ENCODE measurements around the gene ADAD1.
"Not testable (repeated sequence)": the region's sequence is repeated elsewhere in the genome, so short reads cannot be mapped to it uniquely, and the experiment has no call there.

Gene ADAD1

GRCh38 chr4:122378711-122379110 lies at the start of gene ADAD1:
Gene ADAD1, plus strand, starts transcription at chr4:122379011. Its CDS starts 1,059 bp downstream, at chr4:122380070.
- no peak for DNase-seq

DNA sequence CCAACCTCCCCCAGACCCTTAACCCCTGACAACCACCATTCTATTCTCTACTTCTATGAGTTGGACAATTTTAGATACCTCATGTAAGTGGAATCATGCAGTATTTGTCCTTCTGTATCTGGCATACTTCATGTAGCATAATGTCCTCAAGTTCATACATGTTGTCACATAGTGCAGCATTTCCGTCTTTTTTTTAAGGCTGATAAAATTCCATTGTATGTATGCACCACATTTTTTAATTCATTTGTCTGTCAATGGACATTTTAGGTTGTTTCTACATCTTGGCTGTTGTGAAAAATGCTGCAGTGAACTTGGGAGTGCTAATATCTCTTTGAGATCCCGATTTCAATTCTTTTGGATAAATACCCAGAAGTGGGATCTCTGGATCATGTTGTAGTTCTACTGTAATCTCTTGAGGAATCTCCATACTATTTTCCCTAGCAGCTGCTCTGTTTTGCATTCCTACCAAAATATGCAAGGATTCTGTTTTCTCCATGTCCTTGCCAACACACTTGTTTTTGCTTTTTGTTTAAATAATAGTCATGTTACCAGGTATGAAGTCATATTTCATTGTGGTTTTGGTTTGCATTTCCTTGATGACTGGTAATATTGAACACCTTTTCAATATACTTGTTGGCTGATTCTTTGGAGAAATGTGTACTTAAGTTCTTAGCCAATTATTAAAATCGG lies 48.8 kb upstream of the ADAD1 start:
- no peak for DNase-seq

- no peak for DNase-seq
These were observed 47.6 kb upstream of the ADAD1 start for GRCh38 chr4:122331195-122331594.

- DNase-seq, result no peak
These were observed 44.0 kb upstream of the ADAD1 start for GRCh38 chr4:122334828-122335227.

- no peak for DNase-seq
These were observed 36.9 kb upstream of the ADAD1 start for GRCh38 chr4:122341886-122342285.

- no peak for DNase-seq
These were observed 32.8 kb upstream of the ADAD1 start for GRCh38 chr4:122346036-122346435.

DNA sequence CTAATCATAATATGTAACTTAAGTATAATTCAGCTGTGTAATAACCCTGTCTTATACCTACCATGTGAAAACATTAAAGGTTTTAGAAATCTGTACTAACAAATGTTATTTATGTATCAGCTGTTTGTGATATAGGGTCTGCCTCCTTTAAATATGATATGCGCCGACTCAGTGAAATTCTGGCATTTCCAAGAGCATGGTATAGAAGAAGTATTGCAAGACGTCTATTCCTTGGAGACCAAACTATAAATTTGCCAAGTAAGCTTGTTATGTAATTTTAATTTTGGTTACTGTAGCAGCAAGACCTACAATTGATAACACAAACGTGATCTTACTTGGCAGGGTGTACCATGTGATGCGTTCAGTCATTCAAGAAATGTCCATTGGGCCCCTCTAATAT lies 32.3 kb upstream of the ADAD1 start:
- DNase-seq, result no peak

- no peak for DNase-seq
These were observed 22.4 kb upstream of the ADAD1 start for GRCh38 chr4:122356317-122356808.

DNA sequence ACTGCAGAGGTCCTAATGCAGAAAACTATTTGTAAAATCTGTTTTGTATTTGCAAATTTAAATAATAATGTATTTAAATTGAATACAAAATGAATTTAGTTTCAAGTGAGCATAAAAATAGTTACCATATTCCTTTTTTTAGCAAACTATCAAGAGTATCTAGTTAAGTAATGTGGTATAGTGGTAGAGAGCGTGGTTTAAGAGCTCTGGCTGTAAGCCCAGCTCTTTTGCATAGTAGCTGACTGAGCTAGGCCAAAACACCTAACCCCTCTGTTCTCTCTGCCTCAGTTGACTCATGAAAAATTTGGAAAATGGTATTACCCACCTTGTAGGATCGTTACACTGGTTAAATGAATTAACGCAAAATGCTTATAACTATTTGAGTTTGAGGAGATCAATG lies 18.1 kb upstream of the ADAD1 start:
- DNase-seq, result no peak

DNA sequence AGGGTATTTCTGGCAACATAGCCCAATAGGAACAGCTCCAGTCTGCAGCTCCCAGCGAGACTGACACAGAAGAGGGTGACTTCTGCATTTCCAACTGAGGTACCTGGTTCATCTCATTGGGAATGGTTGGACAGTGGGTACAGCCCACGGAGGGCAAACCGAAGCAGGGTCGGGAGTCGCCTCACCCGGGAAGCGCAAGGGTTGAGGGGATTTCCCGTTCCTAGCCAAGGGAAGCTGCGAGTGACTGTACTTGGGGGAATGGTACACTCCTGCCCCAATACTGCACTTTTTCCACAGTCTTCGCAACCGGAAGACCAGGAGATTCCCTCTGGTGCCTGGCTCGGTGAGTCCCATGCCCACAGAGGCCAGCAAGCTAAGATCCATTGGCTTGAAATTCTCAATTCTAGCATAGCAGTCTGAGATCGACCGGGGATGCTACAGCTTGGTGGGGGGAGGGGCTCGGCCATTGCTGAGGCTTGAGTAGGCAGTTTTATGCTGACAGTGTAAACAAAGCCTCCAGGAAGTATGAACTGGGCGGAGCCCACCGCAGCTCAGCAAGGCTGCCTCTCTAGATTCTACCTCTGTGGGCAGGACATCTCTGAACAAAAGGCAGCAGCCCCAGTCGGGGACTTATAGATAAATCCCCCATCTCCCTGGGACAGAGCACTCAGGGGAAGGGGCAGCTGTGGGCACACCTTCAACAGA lies 14.0 kb upstream of the ADAD1 start:
- DNase-seq, result no peak

DNA sequence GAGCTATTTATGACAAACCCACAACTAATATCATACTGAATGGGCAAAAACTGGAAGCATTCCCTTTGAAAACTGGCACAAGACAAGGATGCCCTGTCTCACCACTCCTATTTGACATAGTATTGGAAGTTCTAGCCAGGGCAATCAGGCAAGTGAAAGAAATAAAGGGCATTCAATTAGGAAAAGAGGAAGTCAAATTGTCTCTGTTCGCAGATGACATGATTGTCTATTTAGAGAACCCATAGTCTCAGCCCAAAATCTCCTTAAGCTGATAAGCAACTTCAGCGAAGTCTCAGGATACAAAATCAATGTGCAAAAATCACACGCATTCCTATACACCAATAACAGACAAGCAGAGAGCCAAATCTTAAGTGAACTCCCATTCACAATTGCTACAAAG lies 10.0 kb upstream of the ADAD1 start:
- DNase-seq, result not testable (repeated sequence)

DNA sequence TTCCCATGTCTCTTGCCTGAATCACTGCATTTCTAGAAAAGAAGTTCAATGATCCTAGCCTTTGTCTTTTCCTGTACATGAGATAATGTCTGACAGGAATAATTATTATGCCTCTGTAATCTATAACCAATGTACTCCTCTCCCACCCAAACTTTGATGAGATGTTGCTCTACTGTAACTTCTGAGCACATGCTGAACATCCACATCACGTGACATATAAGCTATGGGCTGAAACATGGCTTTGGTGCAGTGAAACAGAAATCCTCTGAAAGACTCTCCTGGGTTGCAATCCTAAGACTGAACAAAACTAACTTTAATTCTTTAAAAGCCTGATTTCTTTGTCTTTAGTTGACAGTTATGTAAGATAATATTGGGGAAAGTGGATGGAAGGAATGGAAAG lies 1.5 kb upstream of the ADAD1 start:
- DNase-seq, result no peak

DNA sequence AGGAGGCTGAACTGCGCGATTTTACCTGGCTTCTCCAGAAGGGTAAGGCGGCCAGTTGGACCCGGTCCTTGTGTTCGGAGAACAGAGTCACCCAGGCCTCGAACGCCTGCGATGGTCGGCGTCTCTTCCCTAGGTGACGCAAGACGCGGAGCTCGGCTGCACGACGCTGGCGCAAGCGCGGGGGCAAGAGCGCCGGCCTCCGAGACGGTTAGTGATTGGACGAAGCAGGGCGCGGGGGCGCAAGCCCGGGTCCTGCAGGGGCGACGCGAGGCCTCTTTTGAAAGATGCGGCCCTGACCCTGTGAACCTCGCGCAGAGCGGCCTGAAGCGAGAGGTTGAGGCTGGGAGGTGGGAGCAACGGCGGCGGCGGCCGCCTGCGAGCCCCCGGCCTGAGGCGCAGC lies 428 bp downstream of the ADAD1 start:
- DNase-seq, result no peak

- DNase-seq, result no peak
These were observed 4.5 kb downstream of the ADAD1 start for GRCh38 chr4:122383341-122383740.

GRCh38 chr4:122384245-122384644 lies 5.4 kb downstream of the ADAD1 start:
- DNase-seq, result no peak

- no peak for DNase-seq
These were observed 14.5 kb downstream of the ADAD1 start for GRCh38 chr4:122393276-122393675.

DNA sequence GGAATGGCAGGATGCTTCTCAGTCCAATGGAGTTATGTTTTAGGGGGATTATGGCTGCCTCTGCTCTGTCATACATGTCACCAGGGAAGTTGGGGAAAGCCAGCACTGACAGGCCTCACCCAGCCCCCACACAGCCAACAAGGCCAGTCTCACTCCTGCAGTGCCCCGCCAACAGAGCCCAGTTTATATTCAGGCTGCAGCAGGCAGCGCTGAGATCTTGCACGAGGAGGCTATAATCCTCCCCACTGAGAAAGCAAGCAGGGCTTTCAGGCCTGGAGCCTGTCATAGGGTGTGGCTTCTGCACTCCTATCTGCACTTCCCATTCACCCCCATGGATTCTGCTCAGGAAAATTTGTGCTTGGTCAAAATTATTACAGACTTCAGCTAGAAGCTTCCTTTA lies 25.1 kb downstream of the ADAD1 start:
- DNase-seq, result no peak

DNA sequence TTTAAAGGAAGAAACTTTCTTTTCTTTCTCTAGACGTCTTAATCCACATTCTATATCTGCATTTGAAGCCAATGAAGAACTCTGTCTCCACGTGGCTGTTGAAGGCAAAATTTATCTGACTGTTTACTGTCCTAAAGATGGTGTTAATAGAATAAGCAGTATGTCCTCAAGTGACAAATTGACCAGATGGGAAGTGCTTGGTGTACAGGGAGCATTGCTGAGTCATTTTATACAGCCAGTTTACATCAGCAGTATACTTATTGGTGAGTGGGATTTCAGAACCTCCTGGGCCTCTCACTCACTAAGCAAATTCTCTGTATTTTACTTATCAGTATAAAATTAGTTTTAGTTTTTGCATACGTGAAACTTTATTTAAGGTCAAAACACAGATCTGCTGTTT lies 33.7 kb downstream of the ADAD1 start:
- no peak for DNase-seq

DNA sequence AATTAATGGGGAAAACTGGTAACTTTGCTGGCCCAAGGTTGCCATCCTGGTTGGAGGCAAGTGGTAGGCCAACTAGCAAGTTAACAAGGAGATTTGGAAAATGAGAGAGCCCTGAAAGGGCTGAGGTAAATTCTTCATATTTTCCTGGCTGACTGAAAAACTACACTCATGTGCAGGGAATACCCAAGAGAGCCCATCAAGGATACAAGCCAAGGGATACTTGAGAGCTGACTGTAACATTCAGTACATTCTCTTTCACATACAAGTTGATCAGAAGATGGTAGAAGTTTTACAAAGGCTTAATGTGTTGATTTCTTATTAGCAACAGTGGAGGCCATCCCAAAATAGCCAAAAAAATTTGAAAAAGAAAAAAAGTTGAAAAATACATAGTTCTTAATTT lies 44.4 kb downstream of the ADAD1 start:
- DNase-seq, result no peak

DNA sequence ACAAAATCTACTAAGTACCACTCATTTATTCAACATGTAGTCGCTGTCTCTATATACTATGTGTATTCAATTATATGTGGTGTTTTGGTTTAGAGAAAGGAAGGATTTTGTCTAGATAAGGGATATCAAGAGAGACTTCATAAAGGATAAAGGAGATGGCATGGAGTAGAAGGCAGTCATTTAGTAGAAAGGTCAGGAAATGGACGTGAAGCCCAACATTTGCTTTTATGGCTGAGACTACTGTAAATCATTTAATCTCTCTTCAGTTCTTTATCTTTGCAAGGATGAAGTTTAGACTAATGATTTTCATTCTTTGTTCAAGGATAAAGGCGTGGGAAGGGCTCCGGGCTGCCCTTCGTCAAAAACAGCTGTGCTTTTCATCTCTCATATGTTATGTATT lies 52.5 kb downstream of the ADAD1 start:
- no peak for DNase-seq

DNA sequence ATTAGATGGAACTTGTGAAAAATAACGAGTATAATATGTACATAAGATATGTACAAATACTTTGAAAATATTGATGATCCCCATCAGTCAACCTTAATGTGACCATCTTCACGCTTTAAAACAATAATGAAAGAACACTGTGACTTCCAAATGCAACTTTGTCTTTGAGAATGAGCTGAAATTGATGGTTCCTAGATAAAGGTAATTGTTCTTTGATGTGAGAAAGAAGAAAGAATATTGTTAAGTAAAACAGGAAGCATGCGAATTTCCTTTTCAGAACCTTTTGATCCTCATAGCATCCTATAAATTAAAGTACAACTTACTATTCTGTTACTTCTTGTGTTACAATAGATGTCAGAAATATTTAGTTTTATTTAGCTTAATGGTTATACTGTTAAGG lies 55.5 kb downstream of the ADAD1 start:
- no peak for DNase-seq

DNA sequence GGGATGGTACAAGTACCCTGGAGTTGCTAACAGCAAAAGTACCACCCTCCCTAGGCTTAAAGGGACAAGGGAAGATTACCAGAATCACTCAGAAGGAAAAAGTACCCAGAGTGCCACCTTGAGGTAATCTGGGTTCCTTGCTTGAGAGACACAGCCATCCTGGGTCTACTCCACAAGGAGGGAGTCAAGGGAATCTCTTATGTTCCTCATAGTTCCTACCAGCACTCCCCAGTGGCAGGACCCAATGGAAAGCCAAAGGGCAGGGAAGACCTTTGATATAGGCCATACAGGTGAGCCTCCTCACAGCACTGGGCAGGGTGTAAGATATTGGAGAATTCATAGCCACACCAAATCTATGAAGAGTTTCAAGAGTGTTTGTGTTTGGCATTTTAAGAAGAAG lies 72.0 kb downstream of the ADAD1 start:
- DNase-seq, result no peak

GRCh38 chr4:122453384-122453995 lies 74.7 kb downstream of the ADAD1 start:
- no peak for DNase-seq
